ENCODE measurements around the gene INTS7. TPM values are rescaled to one million over a fixed set of nuclear protein-coding genes. Genes with fewer than 3 reads are reported as not detected.
"Not testable (repeated sequence)": the region's sequence is repeated elsewhere in the genome, so short reads cannot be mapped to it uniquely, and the experiment has no call there.

Gene INTS7
- total and polyA plus RNA-seq, 2 of the 4 experiments (the other 2 are of a cell fraction) = 8.3 to 24.9 TPM

DNA sequence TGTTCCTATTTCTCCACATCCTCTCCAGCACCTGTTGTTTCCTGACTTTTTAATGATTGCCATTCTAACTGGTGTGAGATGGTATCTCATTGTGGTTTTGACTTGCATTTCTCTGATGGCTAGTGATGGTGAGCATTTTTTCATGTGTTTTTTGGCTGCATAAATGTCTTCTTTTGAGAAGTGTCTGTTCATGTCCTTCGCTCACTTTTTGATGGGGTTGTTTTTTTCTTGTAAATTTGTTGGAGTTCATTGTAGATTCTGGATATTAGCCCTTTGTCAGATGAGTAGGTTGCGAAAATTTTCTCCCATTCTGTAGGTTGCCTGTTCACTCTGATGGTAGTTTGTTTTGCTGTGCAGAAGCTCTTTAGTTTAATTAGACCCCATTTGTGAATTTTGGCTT lies 81.3 kb downstream of the INTS7 start:
- H3K4ac ChIP-seq (ENCODE audit: low read depth, low read length); H3K4me2 ChIP-seq (ENCODE audit: low read depth, low read length); H4K5ac ChIP-seq (ENCODE audit: low read depth, low read length); BruUV-seq (replicated peaks); H2AK9ac ChIP-seq (replicated peaks; ENCODE audit: low read depth, low read length, poor library complexity); CTCF ChIA-PET; H3K27ac ChIP-seq (ENCODE audit: insufficient read depth, low read length); H2AFZ ChIP-seq (replicated peaks; ENCODE audit: low read length, poor library complexity); dilution Hi-C loops (cut with HindIII; ENCODE audit: low sequenced_read_pairs, unreplicated experiment); H3K56ac ChIP-seq (ENCODE audit: extremely low read depth, insufficient read depth, low read length); H3K23ac ChIP-seq (ENCODE audit: low read depth, low read length); intact Hi-C loops (cut with micrococcal nuclease); H3K18ac ChIP-seq (ENCODE audit: low read depth, low read length); ATAC-seq (ENCODE audit: low read depth); H2BK120ac ChIP-seq (ENCODE audit: low read depth, low read length); POLR2A ChIA-PET (ENCODE audit: unreplicated experiment); H2BK15ac ChIP-seq (ENCODE audit: low read depth, low read length); H3K9me1 ChIP-seq (ENCODE audit: insufficient read depth, low read length); in situ Hi-C loops (cut with MboI; ENCODE audit: low sequenced_read_pairs); H3K4me3 ChIP-seq (ENCODE audit: insufficient read depth, low read depth, low read length); H3K9me3 ChIP-seq (ENCODE audit: control insufficient read depth, insufficient read depth, low read length); H2BK20ac ChIP-seq (ENCODE audit: low read depth, low read length); H3K79me1 ChIP-seq (ENCODE audit: low read depth in 1 of 2, low read length in 2 of 2); DNase-seq; H3K27me3 ChIP-seq (ENCODE audit: control insufficient read depth, insufficient read depth, low read length); H4K20me1 ChIP-seq (ENCODE audit: insufficient read depth, low read length); H2AK5ac ChIP-seq (ENCODE audit: low read depth, low read length); H3K9ac ChIP-seq (ENCODE audit: low read depth, low read length); H4K91ac ChIP-seq (ENCODE audit: insufficient read depth, low read depth, low read length); H4K8ac ChIP-seq (ENCODE audit: low read depth in 2 of 2, low read length in 2 of 2); H3K36me3 ChIP-seq (ENCODE audit: control insufficient read depth, insufficient read depth, low read length); H2BK5ac ChIP-seq (ENCODE audit: low read depth, low read length, poor library complexity, severe bottlenecking); H3K14ac ChIP-seq (replicated peaks; ENCODE audit: low read depth, low read length); H3K4me1 ChIP-seq (ENCODE audit: control insufficient read depth, insufficient read depth, low read length): not testable (repeated sequence)
- no CpG with 5 or more reads among the region's 2 CpGs for WGBS, 2 experiments (ENCODE audit: extremely low coverage in 2 of 2, insufficient read length in 1 of 2)

DNA sequence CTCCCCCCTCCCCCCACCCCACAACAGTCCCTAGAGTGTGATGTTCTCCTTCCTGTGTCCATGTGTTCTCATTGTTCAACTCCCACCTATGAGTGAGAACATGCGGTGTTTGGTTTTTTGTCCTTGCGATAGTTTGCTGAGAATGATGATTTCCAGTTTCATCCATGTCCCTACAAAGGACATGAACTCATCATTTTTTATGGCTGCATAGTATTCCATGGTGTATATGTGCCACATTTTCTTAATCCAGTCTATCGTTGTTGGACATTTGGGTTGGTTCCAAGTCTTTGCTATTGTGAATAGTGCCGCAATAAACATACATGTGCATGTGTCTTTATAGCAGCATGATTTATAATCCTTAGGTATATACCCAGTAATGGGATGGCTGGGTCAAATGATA lies 81.8 kb downstream of the INTS7 start:
- H4K8ac ChIP-seq (ENCODE audit: low read depth in 2 of 2, low read length in 2 of 2) = not testable (repeated sequence)

More for the DNA sequence above, 81.8 kb downstream of the INTS7 start:
- H3K27me3 ChIP-seq (ENCODE audit: control insufficient read depth, insufficient read depth, low read length); H3K56ac ChIP-seq (ENCODE audit: extremely low read depth, insufficient read depth, low read length); H3K9me3 ChIP-seq (ENCODE audit: control insufficient read depth, insufficient read depth, low read length); H3K9ac ChIP-seq (ENCODE audit: low read depth, low read length); H2AK5ac ChIP-seq (ENCODE audit: low read depth, low read length); H2BK20ac ChIP-seq (ENCODE audit: low read depth, low read length); H3K79me1 ChIP-seq (ENCODE audit: low read depth in 1 of 2, low read length in 2 of 2); H2AFZ ChIP-seq (replicated peaks; ENCODE audit: low read length, poor library complexity); H3K36me3 ChIP-seq (ENCODE audit: control insufficient read depth, insufficient read depth, low read length); H4K91ac ChIP-seq (ENCODE audit: insufficient read depth, low read depth, low read length); H4K20me1 ChIP-seq (ENCODE audit: insufficient read depth, low read length); H3K27ac ChIP-seq (ENCODE audit: insufficient read depth, low read length); H4K5ac ChIP-seq (ENCODE audit: low read depth, low read length); H3K9me1 ChIP-seq (ENCODE audit: insufficient read depth, low read length); H2BK120ac ChIP-seq (ENCODE audit: low read depth, low read length); H2AK9ac ChIP-seq (replicated peaks; ENCODE audit: low read depth, low read length, poor library complexity); DNase-seq; intact Hi-C loops (cut with micrococcal nuclease); H2BK15ac ChIP-seq (ENCODE audit: low read depth, low read length); ATAC-seq (ENCODE audit: low read depth); BruUV-seq (replicated peaks); H3K14ac ChIP-seq (replicated peaks; ENCODE audit: low read depth, low read length); POLR2A ChIA-PET (ENCODE audit: unreplicated experiment); in situ Hi-C loops (cut with MboI; ENCODE audit: low sequenced_read_pairs); H3K4me3 ChIP-seq (ENCODE audit: insufficient read depth, low read depth, low read length); H2BK5ac ChIP-seq (ENCODE audit: low read depth, low read length, poor library complexity, severe bottlenecking); dilution Hi-C loops (cut with HindIII; ENCODE audit: low sequenced_read_pairs, unreplicated experiment); H3K18ac ChIP-seq (ENCODE audit: low read depth, low read length); H3K23ac ChIP-seq (ENCODE audit: low read depth, low read length); H3K4me2 ChIP-seq (ENCODE audit: low read depth, low read length); H3K4me1 ChIP-seq (ENCODE audit: control insufficient read depth, insufficient read depth, low read length); CTCF ChIA-PET; H3K4ac ChIP-seq (ENCODE audit: low read depth, low read length): not testable (repeated sequence)
- no CpG with 5 or more reads among the region's 4 CpGs for WGBS, 2 experiments (ENCODE audit: extremely low coverage in 2 of 2, insufficient read length in 1 of 2)

Measured in IMR-90 (cell line).